Karpas-422 (cell line): ENCODE data around the gene MYLK. TPM values are rescaled to one million over a fixed set of nuclear protein-coding genes. Genes with fewer than 3 reads are reported as not detected.

Experiments used
- DNase-seq: peaks from one replicate; pipeline ENCODE4 v3.0.0-alpha.2; 2015
- H2AFZ ChIP-seq: fragments of 200-600 bp; sonication (generic); 2 replicates; pipeline ENCODE4 v1.6.1; 2014; ENCODE audit warnings: antibody characterized with exemption, low read length, mixed read lengths
- H3K27ac ChIP-seq: fragments of 200-600 bp; sonication (generic); 2 replicates; pipeline ENCODE4 v1.5.1; 2014; ENCODE audit warnings: mild to moderate bottlenecking, low read length, moderate library complexity
- H3K27me3 ChIP-seq: fragments of 200-600 bp; sonication (generic); 2 replicates; pipeline ENCODE4 v1.6.1; 2014; ENCODE audit warnings: low read length, mixed read lengths
- H3K36me3 ChIP-seq: fragments of 200-600 bp; sonication (generic); 2 replicates; pipeline ENCODE4 v1.6.1; 2014; ENCODE audit warnings: low read length, mixed read lengths; ENCODE audit not compliant: insufficient read depth
- H3K4me1 ChIP-seq: fragments of 200-600 bp; sonication (generic); 2 replicates; pipeline ENCODE4 v1.6.1; 2014; ENCODE audit warnings: mild to moderate bottlenecking, low read length, mixed read lengths
- H3K4me2 ChIP-seq: fragments of 200-600 bp; sonication (generic); 2 replicates; pipeline ENCODE4 v1.6.1; 2014; ENCODE audit warnings: low read length, low read depth, mild to moderate bottlenecking; ENCODE audit not compliant: poor library complexity, severe bottlenecking
- H3K4me3 ChIP-seq: fragments of 200-600 bp; sonication (generic); 2 replicates; pipeline ENCODE4 v1.5.1; 2014; ENCODE audit warnings: mild to moderate bottlenecking, antibody characterized with exemption, low read length, mixed read lengths
- H3K79me2 ChIP-seq: fragments of 200-600 bp; sonication (generic); 2 replicates; pipeline ENCODE4 v1.6.1; 2014; ENCODE audit warnings: mild to moderate bottlenecking, low read length, mixed read lengths
- H3K9ac ChIP-seq: fragments of 200-600 bp; sonication (generic); 2 replicates; pipeline ENCODE4 v1.6.0; 2014; ENCODE audit warnings: low read length
- H3K9me2 ChIP-seq: fragments of 200-600 bp; sonication (generic), shearing (Covaris generic); replicated peaks from 2 replicates; pipeline ENCODE4 v1.6.0; 2014; ENCODE audit warnings: mild to moderate bottlenecking, low read length, moderate library complexity; ENCODE audit not compliant: insufficient read depth
- H3K9me3 ChIP-seq: fragments of 300-700, 200-600 bp; sonication (generic); 2 replicates; pipeline ENCODE4 v1.6.1; 2014; ENCODE audit warnings: low read length, mixed read lengths
- H4K20me1 ChIP-seq: fragments of 200-600 bp; sonication (generic); 2 replicates; pipeline ENCODE4 v1.6.1; 2014; ENCODE audit warnings: mild to moderate bottlenecking, antibody characterized with exemption, low read length, low read depth; ENCODE audit not compliant: insufficient read depth
- total RNA-seq: library from RNA; depleted of rRNA; stranded (reverse); fragments of >200 nt; shearing (Covaris generic); gene quantifications from 2 replicates; pipeline ENCODE4 v1.2.3, GENCODE V29; 2014; ENCODE audit warnings: low replicate concordance

The MYLK gene
- total RNA-seq, 1 experiment from 2014 or later = 0.63 TPM

DNA sequence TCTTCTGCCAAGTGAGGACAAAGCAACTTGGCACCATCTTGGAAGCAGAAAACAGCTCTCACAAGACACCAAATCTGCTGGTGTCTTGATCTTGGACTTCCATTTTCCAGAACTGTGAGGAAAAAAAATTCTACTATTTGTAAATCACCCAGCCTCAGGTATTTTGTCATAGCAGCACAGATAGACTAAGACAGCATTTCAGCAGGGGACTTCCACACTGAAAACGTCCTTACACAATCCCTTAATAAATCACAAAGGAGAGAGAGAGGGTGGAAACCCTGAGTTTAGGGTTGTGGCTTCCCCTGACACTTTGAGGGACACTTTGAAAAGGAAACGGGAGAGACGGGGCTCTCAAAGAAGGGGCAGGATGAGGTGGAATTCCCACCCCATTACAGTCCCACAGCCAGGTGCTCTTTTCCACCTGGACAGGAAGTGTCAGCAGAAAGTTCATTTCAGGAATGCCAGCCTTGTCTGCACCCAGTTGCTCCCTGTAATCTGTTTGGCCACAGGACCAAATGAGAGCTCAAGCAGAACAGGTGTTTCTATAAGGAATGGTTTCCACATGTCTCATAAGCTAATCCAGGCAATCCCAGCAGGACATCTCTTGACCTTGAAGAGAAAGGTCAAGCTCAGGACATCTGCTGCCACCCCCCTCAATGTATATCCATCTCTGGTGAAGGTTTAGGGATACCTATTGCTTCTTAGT lies 51.3 kb downstream of the MYLK start:
- H3K9ac ChIP-seq = no peak overlapping the region
- H3K4me2 ChIP-seq = no peak overlapping the region
- H2AFZ ChIP-seq = no peak overlapping the region

DNA sequence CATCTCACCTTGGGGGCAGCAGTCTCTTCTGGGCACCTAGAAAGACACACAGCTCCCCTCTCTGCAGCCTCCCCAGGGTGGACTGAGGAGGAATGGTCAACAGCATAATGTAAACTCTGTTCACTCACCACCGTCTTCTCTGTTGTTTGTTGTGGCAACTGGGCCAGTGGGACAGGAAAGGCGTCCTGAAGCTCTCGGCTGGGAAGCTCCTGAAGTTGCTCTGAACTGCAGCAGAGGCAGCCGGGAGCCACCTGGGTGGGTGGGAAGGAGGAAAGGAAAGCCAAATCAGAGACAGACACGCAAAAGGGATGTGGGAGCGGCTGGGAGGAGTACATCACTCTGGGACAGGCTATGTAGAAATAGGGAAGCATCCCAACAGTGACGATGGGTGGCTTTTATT lies 52.7 kb downstream of the MYLK start:
- Histone ChIP-seq H3K9me3 (peaks cover 6% of the 10 kb centered on the region; the same call in 1 of the 2 replicates), H3K27me3 (no peaks in the 10 kb centered on the region), H3K9ac (no peak overlapping the region), H3K79me2 (no peaks in the 10 kb centered on the region), H3K27ac (no peak overlapping the region), H4K20me1 (no peaks in the 10 kb centered on the region), H3K4me1 (no peaks in the 10 kb centered on the region), H3K9me2 (no peaks in the 10 kb centered on the region), H3K36me3 (no peaks in the 10 kb centered on the region), H3K4me2 (no peak overlapping the region), H3K4me3 (no peak overlapping the region), H2AFZ (no peak overlapping the region)
- DNase-seq = no peak

More for the DNA sequence above, 51.3 kb downstream of the MYLK start:
- H3K9me2 ChIP-seq = no peaks in the 10 kb centered on the region
- H3K27me3 ChIP-seq = no peaks in the 10 kb centered on the region
- H3K4me3 ChIP-seq = no peak overlapping the region
- H3K9me3 ChIP-seq = no peaks in the 10 kb centered on the region
- H3K79me2 ChIP-seq = no peaks in the 10 kb centered on the region
- H3K4me1 ChIP-seq = no peaks in the 10 kb centered on the region
- H3K27ac ChIP-seq = no peak overlapping the region
- H3K36me3 ChIP-seq = no peaks in the 10 kb centered on the region
- no peaks in the 10 kb centered on the region for H4K20me1 ChIP-seq
- no peak for DNase-seq

- no peaks in the 10 kb centered on the region for H3K27me3 ChIP-seq
- no peak overlapping the region for H3K4me2 ChIP-seq
- no peaks in the 10 kb centered on the region for H3K36me3 ChIP-seq
- no peaks in the 10 kb centered on the region for H3K79me2 ChIP-seq
- H3K9me3 ChIP-seq = peaks cover 2% of the 10 kb centered on the region; the same call in 1 of the 2 replicates
- no peak overlapping the region for H3K4me3 ChIP-seq
- no peaks in the 10 kb centered on the region for H3K4me1 ChIP-seq
- no peaks in the 10 kb centered on the region for H3K9me2 ChIP-seq
- DNase-seq = no peak
- no peak overlapping the region for H2AFZ ChIP-seq
- no peaks in the 10 kb centered on the region for H4K20me1 ChIP-seq
- no peak overlapping the region for H3K9ac ChIP-seq
- no peak overlapping the region for H3K27ac ChIP-seq
These were observed 62.2 kb downstream of the MYLK start for GRCh38 chr3:123821920-123822319.

DNA sequence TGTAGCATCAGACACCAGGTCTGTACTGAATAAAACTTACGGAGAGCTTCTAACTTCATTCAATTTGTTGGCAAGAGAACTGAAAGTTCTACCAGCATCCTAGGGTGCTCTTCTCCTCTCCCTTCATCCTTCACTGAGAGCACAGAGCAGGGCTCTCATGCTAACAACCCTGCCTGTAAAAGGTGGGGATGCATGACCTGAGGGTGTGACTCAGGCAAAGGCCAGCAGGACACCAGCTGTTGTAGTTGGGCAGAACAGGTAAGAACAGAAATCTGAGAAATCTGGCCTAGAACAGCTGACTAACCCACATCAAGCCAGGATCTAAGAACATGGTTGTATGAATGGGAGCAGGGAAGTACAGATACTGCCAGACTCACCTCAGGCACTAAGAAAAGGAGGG lies 64.2 kb downstream of the MYLK start:
- H3K4me2 ChIP-seq = no peak overlapping the region
- H3K27me3 ChIP-seq = no peaks in the 10 kb centered on the region
- DNase-seq = no peak
- no peak overlapping the region for H3K4me3 ChIP-seq
- H3K4me1 ChIP-seq = no peaks in the 10 kb centered on the region; the same call in 1 of the 2 replicates
- H3K36me3 ChIP-seq = no peaks in the 10 kb centered on the region
- H3K27ac ChIP-seq = no peak overlapping the region
- no peak overlapping the region for H2AFZ ChIP-seq
- H3K9me2 ChIP-seq = no peaks in the 10 kb centered on the region
- H3K9me3 ChIP-seq = no peaks in the 10 kb centered on the region
- H3K79me2 ChIP-seq = no peaks in the 10 kb centered on the region
- H4K20me1 ChIP-seq = 0 out of 2 replicates have a peak, but pooled peaks cover 4% of the 10 kb centered on the region
- no peak overlapping the region for H3K9ac ChIP-seq

DNA sequence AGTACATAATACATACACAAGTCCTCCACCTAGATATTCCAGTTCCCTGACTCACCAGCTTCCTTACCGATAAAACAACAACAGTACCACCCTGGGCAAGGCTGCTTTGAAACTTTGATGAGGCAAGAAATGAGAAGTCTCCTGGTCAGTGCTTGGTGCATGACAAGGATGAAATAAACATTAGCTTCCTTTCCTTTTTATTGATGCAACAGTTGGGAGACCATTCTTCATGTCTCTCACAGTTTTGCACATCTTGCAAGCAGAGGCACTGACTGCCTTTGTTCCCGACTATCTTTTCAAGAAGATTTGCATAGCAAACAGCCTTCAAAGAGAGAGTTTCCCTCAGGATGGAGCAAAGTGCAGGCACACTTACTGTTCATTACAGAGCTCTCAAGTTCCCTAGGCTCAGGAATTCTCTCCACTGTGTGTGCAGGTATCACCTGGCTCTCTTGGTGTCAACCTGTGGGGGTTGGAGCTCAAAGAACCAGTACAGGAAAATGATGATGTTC lies 65.2 kb downstream of the MYLK start:
- Histone ChIP-seq H3K27ac (no peak overlapping the region), H3K4me3 (no peak overlapping the region), H3K9ac (no peak overlapping the region), H3K4me1 (no peaks in the 10 kb centered on the region; the same call in 1 of the 2 replicates), H3K9me3 (no peaks in the 10 kb centered on the region), H3K4me2 (no peak overlapping the region), H3K79me2 (no peaks in the 10 kb centered on the region), H2AFZ (no peak overlapping the region), H3K27me3 (no peaks in the 10 kb centered on the region), H3K36me3 (no peaks in the 10 kb centered on the region), H4K20me1 (0 out of 2 replicates have a peak, but pooled peaks cover 4% of the 10 kb centered on the region), H3K9me2 (no peaks in the 10 kb centered on the region)
- DNase-seq = no peak

DNA sequence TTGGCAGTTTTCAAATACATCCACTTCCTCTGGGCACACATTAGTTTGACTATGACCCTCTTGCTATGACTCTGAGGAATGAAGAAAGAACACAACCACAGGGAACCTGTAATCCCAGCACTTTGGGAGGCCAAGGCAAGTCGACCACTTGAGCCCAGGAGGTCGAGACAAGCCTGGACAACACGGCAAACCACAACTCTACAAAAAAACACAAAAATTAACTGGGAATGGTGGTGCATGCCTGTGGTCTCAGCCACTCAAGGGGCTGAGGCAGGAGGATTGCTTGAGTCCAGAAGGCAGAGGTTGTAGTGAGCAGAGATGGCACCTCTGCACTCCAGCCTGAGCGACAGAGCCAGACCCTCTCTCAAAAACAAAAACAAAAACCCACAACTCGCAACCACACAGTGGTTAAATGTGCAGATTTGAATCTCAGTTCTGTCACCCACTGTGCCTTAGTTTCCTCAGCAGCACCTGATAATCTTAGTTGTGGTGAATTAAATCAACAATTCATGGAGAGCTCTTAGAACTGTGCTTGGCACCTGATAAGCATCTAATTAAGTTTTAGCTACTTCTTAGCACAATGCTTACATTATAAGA lies 65.7 kb downstream of the MYLK start:
- H3K9me2 ChIP-seq = no peaks in the 10 kb centered on the region
- H3K4me3 ChIP-seq = no peak overlapping the region
- DNase-seq = no peak
- no peaks in the 10 kb centered on the region for H3K9me3 ChIP-seq
- H4K20me1 ChIP-seq = 0 out of 2 replicates have a peak, but pooled peaks cover 4% of the 10 kb centered on the region
- no peak overlapping the region for H3K27ac ChIP-seq
- no peak overlapping the region for H3K4me2 ChIP-seq
- no peaks in the 10 kb centered on the region; the same call in 1 of the 2 replicates for H3K4me1 ChIP-seq
- no peaks in the 10 kb centered on the region for H3K36me3 ChIP-seq
- no peaks in the 10 kb centered on the region for H3K79me2 ChIP-seq
- no peak overlapping the region for H3K9ac ChIP-seq
- no peaks in the 10 kb centered on the region for H3K27me3 ChIP-seq
- H2AFZ ChIP-seq = no peak overlapping the region

GRCh38 chr3:123817413-123817812 lies 66.7 kb downstream of the MYLK start:
- Histone ChIP-seq H3K79me2 (no peaks in the 10 kb centered on the region), H3K27me3 (no peaks in the 10 kb centered on the region), H3K4me1 (no peaks in the 10 kb centered on the region; the same call in 1 of the 2 replicates), H3K9me2 (no peaks in the 10 kb centered on the region), H4K20me1 (0 out of 2 replicates have a peak, but pooled peaks cover 4% of the 10 kb centered on the region), H2AFZ (no peak overlapping the region), H3K4me3 (no peak overlapping the region), H3K36me3 (no peaks in the 10 kb centered on the region), H3K9ac (no peak overlapping the region), H3K4me2 (no peak overlapping the region), H3K27ac (no peak overlapping the region), H3K9me3 (no peaks in the 10 kb centered on the region)
- DNase-seq = no peak

DNA sequence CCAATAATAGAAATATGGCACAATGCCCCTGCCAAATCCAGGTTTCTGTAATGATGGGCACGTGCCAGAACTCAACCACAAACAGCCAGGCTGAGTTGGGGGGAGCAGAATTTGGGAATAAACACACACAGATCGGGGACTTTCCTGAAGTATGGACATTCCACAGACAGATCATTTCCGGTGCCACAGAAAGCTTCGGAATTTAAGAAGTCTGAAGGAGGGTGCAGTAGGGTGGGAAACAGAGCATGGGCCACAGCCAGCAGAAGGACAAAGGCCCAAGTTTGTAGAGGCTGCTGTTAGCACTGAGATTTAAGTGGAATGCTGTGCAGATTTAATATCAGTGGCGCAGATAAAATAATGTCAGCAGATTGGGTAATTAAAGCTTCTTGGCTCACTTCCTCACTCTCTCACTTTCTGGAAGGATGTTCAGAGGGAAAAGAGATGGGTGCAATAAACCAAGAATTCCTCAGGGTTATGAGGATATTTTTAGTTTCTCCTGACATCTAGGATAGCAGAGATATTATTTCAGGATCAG lies 67.4 kb downstream of the MYLK start:
- Histone ChIP-seq H3K27me3 (no peaks in the 10 kb centered on the region), H3K4me3 (no peak overlapping the region), H3K79me2 (no peaks in the 10 kb centered on the region), H3K9me3 (no peaks in the 10 kb centered on the region), H3K9ac (no peak overlapping the region), H3K9me2 (no peaks in the 10 kb centered on the region), H3K4me1 (no peaks in the 10 kb centered on the region; the same call in 1 of the 2 replicates), H4K20me1 (0 out of 2 replicates have a peak, but pooled peaks cover 4% of the 10 kb centered on the region), H3K27ac (no peak overlapping the region), H3K36me3 (no peaks in the 10 kb centered on the region), H3K4me2 (no peak overlapping the region), H2AFZ (no peak overlapping the region)
- no peak for DNase-seq
